DOHH2 (cell line): ENCODE measurements around the gene RAB31.

Source experiments
- H3F3A ChIP-seq: fragments of 200-600 bp; sonication (generic), shearing (Covaris generic); 2 replicates; pipeline ENCODE4 v1.6.0; 2016; ENCODE audit warnings: antibody characterized with exemption, mild to moderate bottlenecking; ENCODE audit not compliant: control insufficient read depth, insufficient read depth
- H3K27ac ChIP-seq: fragments of 200-600 bp; sonication (generic); 2 replicates; pipeline ENCODE4 v1.5.1; 2014; ENCODE audit warnings: low read depth, mild to moderate bottlenecking, low read length, moderate library complexity
- H3K27me3 ChIP-seq: fragments of 200-600 bp; sonication (generic); 2 replicates; pipeline ENCODE4 v1.6.1; 2014; ENCODE audit warnings: mild to moderate bottlenecking, low read length, mixed read lengths; ENCODE audit not compliant: control insufficient read depth
- H3K36me3 ChIP-seq: fragments of 200-600 bp; sonication (generic); 2 replicates; pipeline ENCODE4 v1.6.1; 2014; ENCODE audit warnings: mild to moderate bottlenecking, low read length, moderate library complexity, mixed read lengths; ENCODE audit not compliant: control insufficient read depth
- H3K4me1 ChIP-seq: fragments of 200-600 bp; sonication (generic); 2 replicates; pipeline ENCODE4 v1.6.1; 2014; ENCODE audit warnings: mild to moderate bottlenecking, low read length, mixed read lengths; ENCODE audit not compliant: control insufficient read depth
- H3K4me2 ChIP-seq: fragments of 200-600 bp; sonication (generic); 2 replicates; pipeline ENCODE4 v1.6.0; 2014; ENCODE audit warnings: mild to moderate bottlenecking, low read length, moderate library complexity
- H3K4me3 ChIP-seq: fragments of 200-600 bp; sonication (generic); 2 replicates; pipeline ENCODE4 v1.5.1; 2014; ENCODE audit warnings: mild to moderate bottlenecking, low read length, mixed read lengths
- H3K79me2 ChIP-seq: fragments of 200-600 bp; sonication (generic); 2 replicates; pipeline ENCODE4 v1.6.1; 2014; ENCODE audit warnings: mild to moderate bottlenecking, low read length, mixed read lengths; ENCODE audit not compliant: control insufficient read depth
- H3K9me2 ChIP-seq: fragments of 200-600 bp; sonication (generic); replicated peaks from 2 replicates; pipeline ENCODE4 v1.6.1; 2014; ENCODE audit warnings: mild to moderate bottlenecking, low read length, mixed read lengths; ENCODE audit not compliant: control insufficient read depth
- H3K9me3 ChIP-seq: fragments of 200-600 bp; sonication (generic); 2 replicates; pipeline ENCODE4 v1.6.1; 2014; ENCODE audit warnings: antibody characterized with exemption, low read length, mixed read lengths; ENCODE audit not compliant: control insufficient read depth, insufficient read depth
- H4K20me1 ChIP-seq: fragments of 200-600 bp; sonication (generic); 2 replicates; pipeline ENCODE4 v1.6.0; 2014; ENCODE audit warnings: low read depth, mild to moderate bottlenecking, antibody characterized with exemption, low read length, moderate library complexity; ENCODE audit not compliant: control insufficient read depth, insufficient read depth
- EZH2phosphoT487 ChIP-seq: fragments of 200-600 bp; sonication (generic); IDR thresholded peaks from 2 replicates; pipeline ENCODE4 v1.6.1; 2017; ENCODE audit warnings: borderline replicate concordance, mild to moderate bottlenecking, antibody characterized with exemption, low read length, moderate library complexity, mixed read lengths
- TF ChIP-seq, protein P1 (sequence below): fragments of 200-600 bp; sonication (generic); IDR thresholded peaks from one replicate; pipeline ENCODE4 v1.5.1; 2014; ENCODE audit warnings: antibody characterized with exemption, mild to moderate bottlenecking, low read depth, low read length; ENCODE audit not compliant: poor library complexity, severe bottlenecking

Gene RAB31

DNA sequence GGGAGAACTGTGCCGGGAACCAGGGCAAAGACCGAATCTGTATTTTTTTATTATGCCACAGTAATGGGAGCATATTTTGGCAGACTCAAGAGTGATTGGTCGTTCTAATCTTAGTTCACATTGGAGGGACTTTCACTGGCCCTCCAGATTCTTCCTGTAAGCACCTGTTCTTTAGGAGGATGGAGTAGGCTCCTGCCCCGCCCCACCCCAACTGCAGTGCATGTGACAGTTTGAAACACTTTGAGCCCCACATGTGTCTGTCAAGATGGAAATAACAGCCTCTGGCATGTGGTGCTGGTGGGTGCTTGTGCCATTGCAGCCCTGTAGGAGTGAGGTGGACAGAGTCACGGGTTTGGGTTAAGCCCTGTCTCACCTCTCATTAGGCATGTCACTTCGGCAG lies 134.3 kb downstream of the RAB31 start:
- no peaks in the 10 kb centered on the region for H3K79me2 ChIP-seq
- H3K4me2 ChIP-seq = no peak overlapping the region
- H3K9me2 ChIP-seq = no peaks in the 10 kb centered on the region
- no peaks in the 10 kb centered on the region for H3F3A ChIP-seq
- H3K27me3 ChIP-seq = no peaks in the 10 kb centered on the region
- H3K4me1 ChIP-seq = no peaks in the 10 kb centered on the region
- H3K27ac ChIP-seq = no peak overlapping the region
- H3K9me3 ChIP-seq = no peaks in the 10 kb centered on the region
- TF ChIP-seq EZH2phosphoT487 = no peak
- TF ChIP-seq, protein P1, sequence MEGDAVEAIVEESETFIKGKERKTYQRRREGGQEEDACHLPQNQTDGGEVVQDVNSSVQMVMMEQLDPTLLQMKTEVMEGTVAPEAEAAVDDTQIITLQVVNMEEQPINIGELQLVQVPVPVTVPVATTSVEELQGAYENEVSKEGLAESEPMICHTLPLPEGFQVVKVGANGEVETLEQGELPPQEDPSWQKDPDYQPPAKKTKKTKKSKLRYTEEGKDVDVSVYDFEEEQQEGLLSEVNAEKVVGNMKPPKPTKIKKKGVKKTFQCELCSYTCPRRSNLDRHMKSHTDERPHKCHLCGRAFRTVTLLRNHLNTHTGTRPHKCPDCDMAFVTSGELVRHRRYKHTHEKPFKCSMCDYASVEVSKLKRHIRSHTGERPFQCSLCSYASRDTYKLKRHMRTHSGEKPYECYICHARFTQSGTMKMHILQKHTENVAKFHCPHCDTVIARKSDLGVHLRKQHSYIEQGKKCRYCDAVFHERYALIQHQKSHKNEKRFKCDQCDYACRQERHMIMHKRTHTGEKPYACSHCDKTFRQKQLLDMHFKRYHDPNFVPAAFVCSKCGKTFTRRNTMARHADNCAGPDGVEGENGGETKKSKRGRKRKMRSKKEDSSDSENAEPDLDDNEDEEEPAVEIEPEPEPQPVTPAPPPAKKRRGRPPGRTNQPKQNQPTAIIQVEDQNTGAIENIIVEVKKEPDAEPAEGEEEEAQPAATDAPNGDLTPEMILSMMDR = no peak
- no peaks in the 10 kb centered on the region for H3K36me3 ChIP-seq
- H4K20me1 ChIP-seq = no peaks in the 10 kb centered on the region
- no peak overlapping the region for H3K4me3 ChIP-seq

DNA sequence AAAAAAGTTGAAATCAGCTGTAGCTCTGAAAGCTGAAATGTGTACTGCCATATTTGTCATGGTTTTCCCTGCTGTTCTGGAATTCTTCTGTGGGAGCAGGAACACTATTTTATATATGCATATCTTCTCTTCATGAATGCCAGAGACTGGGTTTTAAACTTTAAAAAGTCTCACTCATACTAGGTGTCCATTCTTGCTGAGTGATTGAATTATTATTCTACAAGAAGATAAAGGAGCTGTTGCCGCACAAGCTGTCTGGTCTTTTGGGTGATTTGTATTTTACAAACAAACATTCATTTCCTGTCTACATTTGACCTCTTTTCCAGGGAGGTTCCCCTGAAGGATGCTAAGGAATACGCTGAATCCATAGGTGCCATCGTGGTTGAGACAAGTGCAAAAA lies 137.2 kb downstream of the RAB31 start:
- no peaks in the 10 kb centered on the region for H3F3A ChIP-seq
- no peaks in the 10 kb centered on the region for H4K20me1 ChIP-seq
- no peak overlapping the region for H3K27ac ChIP-seq
- no peaks in the 10 kb centered on the region for H3K36me3 ChIP-seq
- H3K9me3 ChIP-seq = no peaks in the 10 kb centered on the region
- no peaks in the 10 kb centered on the region for H3K79me2 ChIP-seq
- no peak overlapping the region for H3K4me3 ChIP-seq
- TF ChIP-seq EZH2phosphoT487 = no peak
- TF ChIP-seq, protein P1 = no peak
- no peaks in the 10 kb centered on the region for H3K4me1 ChIP-seq
- H3K27me3 ChIP-seq = no peaks in the 10 kb centered on the region
- H3K4me2 ChIP-seq = no peak overlapping the region
- H3K9me2 ChIP-seq = no peaks in the 10 kb centered on the region

DNA sequence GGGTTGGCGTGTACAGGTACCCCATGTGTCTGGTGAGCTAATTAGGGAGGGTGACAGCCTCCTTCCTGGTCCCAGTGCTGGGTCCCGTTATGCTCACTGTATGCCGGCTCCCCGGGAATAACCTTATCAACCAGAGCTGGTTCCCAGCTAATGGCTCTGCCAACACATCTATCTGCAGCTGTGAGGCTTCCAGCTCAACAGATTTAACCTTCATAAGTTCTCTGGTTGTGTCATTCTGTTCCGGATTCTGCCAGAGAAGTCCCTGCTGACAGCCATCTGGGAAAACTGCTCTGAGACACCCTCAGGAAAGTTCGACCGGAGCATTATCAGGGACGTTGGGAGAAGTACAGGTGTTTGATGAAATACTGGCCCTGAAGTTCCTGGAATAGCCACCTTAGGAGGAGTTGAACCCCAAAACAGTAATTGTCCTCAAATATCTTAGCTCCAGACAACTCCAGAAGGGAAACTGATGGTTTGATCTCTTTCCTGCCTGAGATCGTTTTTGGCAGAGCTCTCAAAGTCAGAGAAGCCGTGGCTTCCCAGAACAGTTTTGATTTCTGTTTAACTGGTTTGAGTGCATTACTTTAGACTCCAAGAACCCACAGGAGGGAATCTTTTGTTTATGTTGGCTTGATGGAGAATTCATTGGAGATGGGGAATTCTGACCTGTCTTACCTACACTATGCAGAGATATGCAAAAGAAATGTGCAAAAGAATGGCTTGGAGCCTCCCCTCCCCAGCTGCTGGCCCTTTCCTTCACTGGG lies 138.2 kb downstream of the RAB31 start:
- no peaks in the 10 kb centered on the region for H3K4me1 ChIP-seq
- no peak overlapping the region for H3K4me2 ChIP-seq
- H4K20me1 ChIP-seq = no peaks in the 10 kb centered on the region
- H3K9me3 ChIP-seq = no peaks in the 10 kb centered on the region
- H3K79me2 ChIP-seq = no peaks in the 10 kb centered on the region
- H3F3A ChIP-seq = no peaks in the 10 kb centered on the region
- TF ChIP-seq, protein P1 = no peak
- TF ChIP-seq EZH2phosphoT487 = no peak
- no peaks in the 10 kb centered on the region for H3K27me3 ChIP-seq
- H3K4me3 ChIP-seq = no peak overlapping the region
- H3K27ac ChIP-seq = no peak overlapping the region
- no peaks in the 10 kb centered on the region for H3K36me3 ChIP-seq
- H3K9me2 ChIP-seq = no peaks in the 10 kb centered on the region
